Rectal smooth muscle tissue (tissue), 1 donor: Measurements from ENCODE around the gene ZNF865.
A peak's percentile ranks its signal among the peaks of the same experiment; 100 is the strongest.

ENCODE experiments used
- H3K27ac ChIP-seq: one replicate; pipeline ENCODE4 v1.7.0; 2013; ENCODE audit warnings: low read depth, low read length, inconsistent platforms
- H3K27me3 ChIP-seq: one replicate; pipeline ENCODE4 v1.7.0; 2013; ENCODE audit warnings: low read length; ENCODE audit not compliant: control insufficient read depth, insufficient read depth
- H3K36me3 ChIP-seq: one replicate; pipeline ENCODE4 v1.7.0; 2013; ENCODE audit warnings: low read length; ENCODE audit not compliant: control insufficient read depth, insufficient read depth
- H3K4me1 ChIP-seq: one replicate; pipeline ENCODE4 v1.7.0; 2013; ENCODE audit warnings: low read length; ENCODE audit not compliant: control insufficient read depth, insufficient read depth
- H3K4me3 ChIP-seq: one replicate; pipeline ENCODE4 v1.7.0; 2013; ENCODE audit warnings: low read length
- H3K9ac ChIP-seq: one replicate; pipeline ENCODE4 v1.7.0; 2013; ENCODE audit warnings: low read length

Gene ZNF865

DNA sequence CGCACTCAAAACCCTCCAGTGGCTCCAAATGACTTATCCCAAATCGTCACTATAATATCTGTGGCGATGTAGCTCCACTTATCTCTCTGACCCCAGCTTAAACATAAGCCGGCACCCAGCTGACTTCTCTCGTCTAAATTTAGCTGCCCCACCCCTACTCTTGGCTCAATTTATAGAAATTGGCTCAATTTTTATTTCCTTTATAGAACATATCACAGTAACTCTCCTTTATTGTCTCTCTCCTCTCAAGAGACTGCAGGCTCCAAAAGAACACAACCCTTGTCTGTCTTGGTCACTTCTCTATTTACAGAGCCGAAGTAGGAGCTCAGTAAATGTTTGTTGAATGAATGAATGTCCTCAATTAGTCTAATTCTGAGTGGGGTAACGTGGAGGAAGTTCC, 18.1 kb downstream of the ZNF865 start:
- Histone ChIP-seq H3K4me3 (no peak overlapping the region), H3K9ac (no peak overlapping the region)

DNA sequence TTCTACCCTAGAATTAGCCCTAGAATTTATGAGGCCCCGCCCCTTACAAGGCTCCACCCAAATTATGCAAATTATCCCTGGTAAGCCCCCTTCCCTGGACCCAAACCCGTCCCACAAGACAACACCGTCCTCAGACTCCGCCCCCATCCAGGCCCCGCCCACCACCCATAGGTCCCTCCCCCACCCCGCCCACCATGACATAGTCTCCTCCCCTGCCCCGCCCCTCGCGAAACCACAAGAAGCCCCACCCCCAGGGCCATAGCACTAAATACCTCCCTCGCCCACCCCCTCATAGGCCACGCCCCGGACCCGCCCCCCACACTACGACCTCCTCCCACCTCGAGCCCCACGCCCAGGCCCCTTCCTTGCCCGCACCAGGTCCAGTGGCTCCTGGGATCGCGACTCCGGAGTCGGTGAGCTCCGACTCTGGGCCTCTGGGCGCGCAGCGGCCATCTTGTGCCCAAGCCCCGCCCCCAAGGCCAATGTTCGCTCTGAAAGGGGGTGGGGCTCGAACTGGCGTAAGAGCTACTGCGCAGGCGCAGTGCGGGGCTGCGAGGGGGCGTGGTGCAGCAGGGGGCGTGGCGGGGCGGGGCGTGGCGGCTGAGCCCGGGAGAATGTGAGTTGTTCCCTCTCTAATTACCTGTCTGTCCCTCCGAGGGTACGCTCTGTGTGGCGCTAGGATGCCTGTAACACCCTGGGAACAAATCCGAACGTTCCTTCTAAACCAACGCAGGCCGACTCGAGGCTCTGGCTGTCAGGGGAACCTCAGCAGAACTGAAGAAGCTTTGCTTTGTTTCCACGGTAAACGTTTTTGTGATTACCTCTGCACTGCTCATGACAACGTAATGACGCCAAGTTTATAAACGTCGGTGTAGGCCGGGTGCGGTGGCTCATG, 18.9 kb downstream of the ZNF865 start, which contains the start of gene ZNF784:
TSS of gene ZNF784 (minus strand) at position 458 of the 895 bp plus-strand sequence. CDS start at position 453, 5 bp downstream.
- Histone ChIP-seq H3K9ac (peak within 1 kb of the TSS; percentile 75), H3K4me3 (peak within 1 kb of the TSS; percentile 80), H3K27me3 (no peaks in the 10 kb centered on the region), H3K27ac (peak within 1 kb of the TSS; percentile 96), H3K4me1 (no peaks in the 10 kb centered on the region), H3K36me3 (no peaks in the 10 kb centered on the region)

More for the DNA sequence above, 18.1 kb downstream of the ZNF865 start:
- no peaks in the 10 kb centered on the region for H3K36me3 ChIP-seq
- peak overlapping the region; percentile 34 for H3K27ac ChIP-seq
- H3K4me1 ChIP-seq, result no peaks in the 10 kb centered on the region
- H3K27me3 ChIP-seq, result no peaks in the 10 kb centered on the region

DNA sequence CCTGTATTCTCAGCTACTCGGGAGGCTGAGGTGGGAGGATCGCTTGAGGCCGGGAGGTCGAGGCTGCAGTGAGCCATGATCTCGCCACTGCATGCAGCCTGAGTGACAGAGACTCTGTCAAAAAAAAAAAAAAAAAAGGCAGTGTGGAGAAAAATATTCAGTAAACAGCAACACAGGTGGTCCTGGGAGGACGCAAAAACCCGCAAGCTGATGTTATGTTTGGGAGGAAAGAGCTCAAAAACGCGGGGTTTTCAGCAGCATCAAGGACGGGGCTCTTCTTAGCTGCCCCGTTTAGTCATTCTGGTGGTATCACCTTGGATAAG, 19.5 kb downstream of the ZNF865 start:
- Histone ChIP-seq H3K9ac (no peak overlapping the region), H3K27ac (peak overlapping the region; percentile 96), H3K27me3 (no peaks in the 10 kb centered on the region), H3K4me3 (peak overlapping the region; percentile 80), H3K4me1 (no peaks in the 10 kb centered on the region), H3K36me3 (no peaks in the 10 kb centered on the region)

DNA sequence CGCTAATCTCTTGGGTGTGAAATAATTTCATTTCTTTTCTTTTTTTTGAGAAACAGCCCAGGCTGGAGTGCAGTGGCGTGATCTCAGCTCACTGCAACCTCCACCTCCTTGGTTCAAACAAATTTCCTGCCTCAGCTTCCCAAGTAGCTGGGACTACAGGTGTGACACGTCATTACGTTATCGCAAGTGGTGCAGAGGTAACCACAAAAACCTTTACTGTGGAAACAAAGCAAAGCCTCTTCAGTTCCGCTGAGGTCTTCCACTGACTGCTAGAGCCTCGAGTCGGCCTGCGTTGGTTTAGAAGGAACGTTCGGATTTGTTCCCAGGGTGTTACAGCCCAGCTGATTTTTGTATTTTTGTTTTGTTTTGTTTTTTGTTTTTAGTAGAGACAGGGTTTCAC, 20.9 kb downstream of the ZNF865 start:
- no peaks in the 10 kb centered on the region for H3K4me1 ChIP-seq
- H3K4me3 ChIP-seq, result no peak overlapping the region
- no peaks in the 10 kb centered on the region for H3K36me3 ChIP-seq
- no peak overlapping the region for H3K9ac ChIP-seq
- H3K27ac ChIP-seq, result no peak overlapping the region
- no peaks in the 10 kb centered on the region for H3K27me3 ChIP-seq

DNA sequence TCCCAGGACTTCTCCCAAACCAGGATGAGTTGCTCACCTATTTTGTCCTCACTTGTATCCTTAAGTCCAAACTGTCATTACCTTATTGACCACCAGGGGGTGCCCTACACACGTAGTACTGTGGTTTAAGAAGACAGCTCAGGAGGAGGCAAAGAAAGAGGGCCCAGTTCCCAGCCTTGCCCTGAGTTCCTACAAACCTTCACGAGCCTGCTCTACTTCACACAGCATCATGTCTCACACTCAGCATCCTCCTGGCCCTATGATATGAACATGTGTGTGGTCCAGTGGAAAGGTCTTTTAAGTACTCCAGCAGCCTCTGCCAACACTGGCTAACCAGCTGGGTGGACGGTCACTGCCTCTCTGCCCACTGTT, 27.0 kb downstream of the ZNF865 start:
- peaks cover 2% of the 10 kb centered on the region for H3K36me3 ChIP-seq
- no peak overlapping the region for H3K27ac ChIP-seq
- peaks cover 11% of the 10 kb centered on the region for H3K4me1 ChIP-seq
- no peaks in the 10 kb centered on the region for H3K27me3 ChIP-seq
- H3K9ac ChIP-seq, result no peak overlapping the region
- H3K4me3 ChIP-seq, result no peak overlapping the region

DNA sequence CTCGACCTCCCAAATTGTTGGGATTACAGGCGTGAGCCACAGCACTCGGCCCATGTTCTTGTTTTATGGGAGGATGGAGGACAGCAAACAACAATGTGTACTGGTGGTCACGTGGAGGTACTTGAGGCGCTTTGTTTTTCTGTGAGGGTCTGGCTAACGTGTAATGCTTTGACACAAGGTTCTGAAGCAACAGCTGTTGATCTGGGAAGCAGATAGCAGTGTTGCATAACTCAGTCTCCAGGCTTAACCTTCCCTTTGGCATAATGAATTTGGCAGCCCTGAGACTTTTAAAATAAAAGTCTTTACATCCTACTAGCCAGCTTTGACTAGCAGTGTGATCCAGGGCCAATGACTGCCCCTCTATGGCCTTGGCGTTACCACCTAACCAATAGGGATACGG, 28.4 kb downstream of the ZNF865 start:
- H3K9ac ChIP-seq, result no peak overlapping the region
- peaks cover 11% of the 10 kb centered on the region for H3K4me1 ChIP-seq
- H3K4me3 ChIP-seq, result no peak overlapping the region
- H3K27me3 ChIP-seq, result no peaks in the 10 kb centered on the region
- H3K27ac ChIP-seq, result no peak overlapping the region
- peaks cover 2% of the 10 kb centered on the region for H3K36me3 ChIP-seq

DNA sequence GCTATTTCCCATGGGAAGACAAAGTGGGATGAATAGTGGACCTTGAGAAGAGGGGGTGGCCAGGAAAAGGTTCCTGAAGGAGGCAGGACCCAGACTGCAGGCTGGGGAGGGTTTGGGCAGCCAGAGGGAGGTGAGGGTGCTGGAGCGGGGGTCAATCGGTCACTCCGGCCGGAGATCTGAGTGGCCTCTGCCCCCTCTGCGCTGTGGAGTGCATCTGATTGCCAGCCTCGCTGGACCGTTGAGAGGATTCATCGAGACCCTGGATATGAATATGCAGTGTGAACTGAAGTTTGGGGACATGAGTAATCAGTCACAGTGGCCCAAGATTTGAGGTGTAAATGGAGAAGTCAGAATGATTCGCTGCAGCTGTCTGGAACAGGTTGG, 29.9 kb downstream of the ZNF865 start:
- no peaks in the 10 kb centered on the region for H3K27me3 ChIP-seq
- H3K36me3 ChIP-seq, result peaks cover 2% of the 10 kb centered on the region
- H3K4me1 ChIP-seq, result peaks cover 18% of the 10 kb centered on the region
- peak overlapping the region; percentile 100 for H3K9ac ChIP-seq
- H3K27ac ChIP-seq, result peak overlapping the region; percentile 96
- peak overlapping the region; percentile 99 for H3K4me3 ChIP-seq

DNA sequence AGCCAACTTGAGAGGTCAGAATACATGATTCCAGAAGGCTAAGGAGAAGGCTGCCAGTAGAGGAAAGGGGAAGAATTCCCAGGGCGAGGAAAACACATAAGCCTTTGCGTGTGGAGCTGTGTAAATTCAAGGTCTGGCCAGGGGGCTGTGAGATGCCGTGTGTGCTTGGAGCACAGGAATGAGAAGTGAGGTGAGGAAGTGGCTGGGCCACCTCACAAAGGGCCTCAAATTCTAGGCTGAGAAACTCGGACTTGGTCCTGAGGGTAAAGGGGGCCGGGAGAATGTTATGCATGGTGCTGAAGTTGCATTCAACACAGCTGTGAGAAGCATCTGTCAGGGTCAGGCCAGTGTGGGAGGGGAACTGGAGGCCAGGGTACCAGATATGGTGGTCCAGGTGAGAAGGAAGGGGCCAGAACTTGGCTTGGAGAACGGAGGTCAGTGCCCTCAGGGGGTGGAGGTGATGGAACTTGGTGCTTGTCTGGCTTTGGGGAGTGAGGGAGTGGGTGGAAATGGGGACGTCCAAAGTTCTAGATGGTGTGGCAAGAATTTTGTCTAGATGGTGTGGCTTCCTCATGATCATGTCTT, 30.5 kb downstream of the ZNF865 start:
- Histone ChIP-seq H3K9ac (peak overlapping the region; percentile 100), H3K36me3 (peaks cover 2% of the 10 kb centered on the region), H3K4me1 (peaks cover 20% of the 10 kb centered on the region), H3K4me3 (peak overlapping the region; percentile 99), H3K27me3 (no peaks in the 10 kb centered on the region), H3K27ac (peak overlapping the region; percentile 96)

DNA sequence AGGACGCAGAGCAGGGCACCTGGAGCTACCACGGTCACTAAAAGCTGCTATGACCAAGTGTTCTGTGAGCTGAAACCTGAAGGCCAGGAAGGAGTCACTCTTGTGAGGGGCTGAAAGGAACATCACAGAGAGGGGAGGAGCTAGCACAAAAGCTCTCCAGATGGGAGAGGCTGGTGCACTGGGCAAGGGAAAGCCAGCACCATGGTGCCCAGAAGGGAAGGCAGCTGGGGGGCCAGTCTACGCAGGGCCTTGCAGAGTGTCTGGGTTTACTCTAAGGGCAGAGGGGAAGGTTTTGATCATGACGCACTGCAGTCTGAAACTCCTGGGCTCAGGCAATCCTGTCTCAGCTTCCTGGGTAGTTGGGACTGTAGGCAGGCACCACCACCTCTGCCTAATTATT, 31.3 kb downstream of the ZNF865 start:
- Histone ChIP-seq H3K27me3 (no peaks in the 10 kb centered on the region), H3K27ac (no peak overlapping the region), H3K4me3 (no peak overlapping the region), H3K9ac (no peak overlapping the region), H3K36me3 (peaks cover 2% of the 10 kb centered on the region), H3K4me1 (peaks cover 20% of the 10 kb centered on the region)

DNA sequence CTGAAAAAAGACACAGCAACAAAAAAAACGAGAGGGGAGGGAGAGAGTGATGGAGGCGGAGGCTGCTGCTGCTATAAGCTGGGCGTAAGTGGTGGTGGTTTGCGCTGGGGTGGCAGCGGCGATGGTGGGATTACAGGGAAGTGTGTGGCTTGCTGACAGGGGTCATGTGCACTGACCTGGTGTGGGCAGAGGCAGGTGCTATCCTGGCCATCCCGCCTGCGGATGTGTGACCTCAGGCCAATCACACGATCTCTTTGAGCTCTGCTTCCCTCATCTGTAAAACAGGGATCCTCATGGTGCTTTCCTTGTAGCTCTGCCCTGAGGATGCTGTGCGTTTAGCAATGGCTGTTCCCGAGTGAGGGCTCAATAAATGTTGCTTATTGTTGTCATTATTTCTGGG, 32.1 kb downstream of the ZNF865 start:
- Histone ChIP-seq H3K27me3 (no peaks in the 10 kb centered on the region), H3K36me3 (peaks cover 2% of the 10 kb centered on the region), H3K9ac (no peak overlapping the region), H3K4me1 (peaks cover 19% of the 10 kb centered on the region), H3K4me3 (no peak overlapping the region), H3K27ac (no peak overlapping the region)

DNA sequence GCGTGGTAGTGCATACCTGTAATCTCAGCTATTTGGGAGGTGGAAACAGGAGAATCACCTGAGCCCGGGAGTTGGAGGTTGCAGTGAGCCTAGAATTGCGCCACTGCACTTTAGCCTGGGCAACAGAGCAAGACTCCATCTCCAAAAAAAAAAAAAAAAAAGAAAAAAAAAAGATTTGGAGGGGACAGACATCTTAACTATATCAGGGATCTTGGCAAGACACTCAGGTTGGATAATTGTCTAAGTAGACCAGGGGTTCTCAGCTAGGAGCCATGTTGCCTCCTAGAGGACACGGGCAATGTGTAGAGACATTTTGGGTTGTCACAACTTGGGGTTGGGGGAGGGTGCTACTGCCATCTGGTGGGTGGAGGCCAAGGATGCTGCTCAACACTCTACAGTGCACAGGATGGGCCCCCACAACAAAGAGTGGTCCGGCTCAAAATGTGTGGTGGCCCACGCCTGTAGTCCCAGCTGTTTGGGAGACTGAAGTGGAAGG, 33.5 kb downstream of the ZNF865 start:
- H3K36me3 ChIP-seq, result peaks cover 2% of the 10 kb centered on the region
- peaks cover 23% of the 10 kb centered on the region for H3K4me1 ChIP-seq
- H3K27me3 ChIP-seq, result no peaks in the 10 kb centered on the region
- no peak overlapping the region for H3K27ac ChIP-seq
- H3K9ac ChIP-seq, result no peak overlapping the region
- no peak overlapping the region for H3K4me3 ChIP-seq

DNA sequence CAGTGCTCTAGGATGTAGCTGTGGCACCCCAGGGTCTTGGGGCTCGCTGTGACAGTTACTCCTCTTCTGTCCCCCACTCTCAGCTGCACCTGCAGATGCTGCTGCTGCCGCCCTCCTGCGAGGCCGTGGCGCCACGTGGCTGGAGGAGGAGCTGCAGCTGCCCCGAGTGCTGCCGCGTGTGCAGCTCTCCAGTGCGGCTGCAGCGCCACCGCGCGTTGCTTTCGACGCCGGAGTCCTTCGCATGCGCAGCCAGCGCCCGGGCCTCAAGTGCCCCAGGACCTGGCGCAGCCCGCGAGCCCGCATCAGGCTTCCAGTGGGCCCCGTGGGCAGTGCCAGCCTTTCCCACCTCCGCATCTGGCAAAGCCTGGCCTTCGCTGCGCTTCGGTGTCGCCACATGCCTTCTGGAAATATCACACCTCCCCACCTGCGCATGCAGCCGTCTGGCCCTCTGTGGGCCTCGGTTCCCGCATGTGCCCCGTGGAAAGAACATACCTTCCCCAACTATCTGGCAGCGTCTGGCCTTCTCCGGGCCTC, 34.7 kb downstream of the ZNF865 start:
- H3K36me3 ChIP-seq, result no peaks in the 10 kb centered on the region
- H3K9ac ChIP-seq, result peak overlapping the region; percentile 68
- peak overlapping the region; percentile 86 for H3K27ac ChIP-seq
- peak overlapping the region; percentile 74 for H3K4me3 ChIP-seq
- peaks cover 30% of the 10 kb centered on the region for H3K4me1 ChIP-seq
- H3K27me3 ChIP-seq, result no peaks in the 10 kb centered on the region
